Activated gamma-delta T cell treated with anti-CD3 and anti-CD28 coated beads, Interleukin-2, amount 50 U/mL, for 16 hours (primary cell): Measurements from ENCODE around the gene CSMD2.
"Not testable (repeated sequence)": the region's sequence is repeated elsewhere in the genome, so short reads cannot be mapped to it uniquely, and the experiment has no call there.

Experiments used
- DNase-seq: peaks from one replicate; pipeline ENCODE4 v3.0.0-alpha.2; 2020; ENCODE audit warnings: low read depth

Gene CSMD2

DNA sequence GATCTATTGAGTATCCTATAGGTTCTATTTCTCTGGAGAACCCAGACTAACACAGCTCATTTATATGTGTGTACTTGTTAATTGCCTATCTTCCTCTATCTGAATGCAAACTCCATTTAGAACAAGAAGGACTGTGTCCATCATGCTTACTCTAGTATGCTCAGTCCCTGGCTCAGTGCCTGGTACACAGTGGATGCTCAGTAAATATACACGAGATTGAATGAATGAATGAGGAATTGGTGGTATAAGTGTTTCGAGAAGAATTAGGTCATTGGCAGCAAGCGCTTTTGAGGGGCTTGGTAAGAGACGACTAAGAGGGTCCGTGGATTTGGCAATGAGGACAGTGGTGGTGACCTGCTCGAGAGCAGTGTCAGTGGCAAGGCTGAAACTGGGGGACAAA, 112.5 kb downstream of the CSMD2 start:
- no peak for DNase-seq

DNA sequence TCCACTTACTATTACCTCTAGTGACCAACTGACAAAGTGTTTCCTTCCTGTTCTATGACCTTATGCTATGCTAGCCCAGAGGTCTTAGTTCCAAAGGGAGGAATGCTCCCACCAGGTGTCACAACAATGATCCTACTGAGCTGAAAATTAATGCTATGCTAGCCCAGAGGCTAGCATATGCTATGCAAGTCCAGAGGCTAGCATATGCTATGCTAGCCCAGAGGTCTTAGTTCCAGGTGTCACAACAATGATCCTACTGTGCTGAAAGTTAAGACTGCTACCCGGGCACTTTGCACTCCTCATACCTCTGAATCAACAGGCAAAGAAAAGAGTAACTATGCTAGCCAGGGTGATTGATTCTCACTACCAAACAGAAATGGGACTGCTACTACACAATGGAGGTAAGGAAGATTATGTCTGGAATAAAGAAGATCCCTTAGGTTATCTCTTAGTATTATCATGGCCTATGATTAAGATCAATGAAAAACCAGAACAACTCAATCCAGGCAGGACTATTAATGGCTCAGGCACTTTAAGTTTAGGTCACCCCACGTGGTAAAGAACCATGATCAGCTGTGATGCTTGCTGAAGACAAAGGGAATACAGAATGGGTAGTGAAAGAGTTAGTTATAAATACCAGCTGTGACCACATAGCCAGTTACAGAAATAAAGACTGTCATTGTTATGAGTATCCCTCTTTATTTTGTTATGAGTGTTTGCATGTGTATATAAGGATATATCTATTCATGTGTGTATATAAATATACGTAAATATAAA, 114.1 kb downstream of the CSMD2 start:
- DNase-seq: no peak

DNA sequence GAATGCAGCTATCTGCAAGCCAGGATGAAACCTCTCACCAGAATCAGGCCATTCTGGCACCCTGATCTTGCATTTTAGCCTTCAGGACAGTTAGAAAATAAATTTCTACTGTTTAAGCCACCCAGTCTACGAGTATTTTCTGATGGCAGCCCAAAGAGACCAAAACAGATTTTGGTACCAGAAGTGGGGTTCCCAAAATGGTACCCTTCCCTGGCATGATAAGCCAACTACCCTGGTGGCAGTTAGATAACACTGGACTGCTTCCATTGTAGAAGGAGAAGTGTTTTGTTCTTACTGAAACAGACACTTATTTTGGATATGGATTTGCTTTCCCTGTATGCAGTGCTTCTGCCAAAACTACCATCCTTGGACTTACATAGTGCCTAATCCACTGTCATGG, 115.0 kb downstream of the CSMD2 start:
- no peak for DNase-seq

DNA sequence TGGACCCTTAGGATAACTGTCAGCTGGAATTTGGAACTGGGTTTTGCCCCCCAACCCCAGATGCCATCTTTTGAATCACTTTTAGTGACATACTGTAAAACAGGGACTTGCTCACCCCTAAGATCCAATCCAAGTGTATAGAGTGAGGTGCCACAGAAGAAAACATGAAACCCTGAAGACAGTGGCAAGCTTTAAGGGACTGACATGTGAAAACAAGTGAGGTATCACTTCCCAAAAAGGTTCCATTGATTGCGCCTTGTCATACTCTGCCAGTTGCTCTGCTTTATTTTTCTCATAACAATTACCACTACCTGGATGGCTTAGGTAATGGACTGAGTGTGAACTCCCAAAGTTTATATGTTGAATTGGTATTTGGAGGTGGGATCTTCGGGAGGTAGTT, 115.6 kb downstream of the CSMD2 start:
- DNase-seq: no peak

DNA sequence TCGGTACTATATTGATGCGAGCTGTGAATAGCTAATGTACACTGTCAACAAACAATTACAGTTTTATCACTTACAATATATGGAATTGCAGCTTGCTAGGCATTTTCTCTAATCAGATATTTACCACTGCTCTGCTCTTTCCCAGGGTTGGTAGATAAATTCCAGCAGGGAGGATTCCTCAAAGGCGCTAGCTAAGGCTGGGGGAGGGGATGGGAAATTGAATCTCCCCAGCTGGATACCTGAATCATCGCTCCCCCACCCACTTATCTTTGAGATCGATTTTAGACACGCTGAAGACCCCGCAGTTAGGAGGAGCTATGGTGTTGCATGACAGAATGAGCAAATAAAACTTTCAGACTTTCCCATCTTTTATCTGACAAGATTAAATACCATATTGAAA, 127.2 kb downstream of the CSMD2 start:
- DNase-seq: no peak

DNA sequence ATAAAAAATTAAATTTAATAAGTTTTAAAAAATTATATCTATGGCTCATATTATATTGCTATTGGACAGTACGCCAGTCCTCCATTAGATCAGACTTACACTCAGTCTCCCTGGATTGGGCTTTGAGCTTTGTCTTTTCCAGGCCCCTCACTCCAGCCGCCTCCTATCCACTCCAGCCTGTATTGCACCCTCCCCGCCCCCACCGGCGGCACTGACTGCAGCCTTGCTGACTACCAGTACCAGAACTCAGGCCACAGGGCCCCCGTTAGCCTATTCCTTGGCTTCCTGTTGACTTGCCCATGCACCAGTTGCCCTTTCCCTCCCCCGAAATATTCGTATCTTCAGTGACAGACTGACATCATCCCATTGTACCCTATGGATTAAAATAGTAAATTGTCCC, 127.9 kb downstream of the CSMD2 start:
- DNase-seq: no peak

DNA sequence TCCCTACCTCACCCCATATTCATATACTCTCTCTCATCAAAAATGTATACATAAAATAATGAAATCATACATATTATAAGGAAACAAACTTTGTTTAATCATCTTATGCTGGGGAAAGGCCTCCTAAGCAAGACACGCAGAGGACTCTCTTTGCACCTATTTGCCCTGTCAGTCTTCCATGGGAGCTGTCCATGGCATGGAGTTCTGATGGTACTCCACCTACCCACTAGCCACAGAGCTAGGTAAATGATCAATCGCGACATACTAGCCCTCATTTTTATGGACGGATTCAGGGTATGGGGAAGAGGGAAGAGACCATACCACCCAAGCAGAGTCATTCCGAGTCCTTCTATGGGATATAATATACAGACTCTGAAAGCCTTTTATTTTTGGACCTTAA, 131.0 kb downstream of the CSMD2 start:
- DNase-seq: no peak

DNA sequence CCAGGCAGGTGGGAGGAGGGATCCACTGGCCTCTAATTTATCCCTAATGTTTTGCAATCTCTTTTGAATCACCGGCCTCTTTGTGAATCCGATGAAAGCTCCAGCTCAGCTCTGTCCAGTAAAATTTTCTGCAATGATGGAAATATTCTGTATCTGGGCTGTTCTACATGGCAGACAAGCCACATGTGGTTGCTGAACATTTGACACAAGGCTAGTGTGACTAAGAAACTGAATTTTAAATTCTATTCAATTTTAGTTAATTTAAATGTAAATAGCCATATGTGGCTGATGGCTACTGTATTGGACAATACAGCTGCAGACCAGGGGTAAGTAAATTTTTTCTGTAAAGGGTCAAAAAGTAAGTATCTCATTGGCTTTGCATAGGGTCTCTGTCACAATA, 135.1 kb downstream of the CSMD2 start:
- DNase-seq: no peak

DNA sequence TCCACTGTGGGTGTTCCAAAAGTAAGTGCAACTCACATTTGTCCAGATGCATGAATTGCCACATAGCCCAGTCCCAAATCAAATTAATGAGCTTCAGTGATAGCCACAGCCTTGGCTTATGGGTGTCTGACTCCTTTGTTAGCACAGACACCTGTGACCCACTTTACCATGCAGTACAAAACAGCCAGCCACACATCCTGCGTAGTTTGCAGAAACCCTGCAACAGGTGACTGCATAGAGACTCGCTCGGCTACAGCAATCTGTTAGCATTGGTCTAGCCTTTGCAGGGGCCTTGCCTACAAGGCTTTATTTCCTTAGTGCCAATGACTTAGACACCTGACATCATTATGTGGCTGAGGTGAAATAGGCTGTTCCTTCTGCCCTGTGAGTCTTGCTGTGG, 135.5 kb downstream of the CSMD2 start:
- DNase-seq: no peak

DNA sequence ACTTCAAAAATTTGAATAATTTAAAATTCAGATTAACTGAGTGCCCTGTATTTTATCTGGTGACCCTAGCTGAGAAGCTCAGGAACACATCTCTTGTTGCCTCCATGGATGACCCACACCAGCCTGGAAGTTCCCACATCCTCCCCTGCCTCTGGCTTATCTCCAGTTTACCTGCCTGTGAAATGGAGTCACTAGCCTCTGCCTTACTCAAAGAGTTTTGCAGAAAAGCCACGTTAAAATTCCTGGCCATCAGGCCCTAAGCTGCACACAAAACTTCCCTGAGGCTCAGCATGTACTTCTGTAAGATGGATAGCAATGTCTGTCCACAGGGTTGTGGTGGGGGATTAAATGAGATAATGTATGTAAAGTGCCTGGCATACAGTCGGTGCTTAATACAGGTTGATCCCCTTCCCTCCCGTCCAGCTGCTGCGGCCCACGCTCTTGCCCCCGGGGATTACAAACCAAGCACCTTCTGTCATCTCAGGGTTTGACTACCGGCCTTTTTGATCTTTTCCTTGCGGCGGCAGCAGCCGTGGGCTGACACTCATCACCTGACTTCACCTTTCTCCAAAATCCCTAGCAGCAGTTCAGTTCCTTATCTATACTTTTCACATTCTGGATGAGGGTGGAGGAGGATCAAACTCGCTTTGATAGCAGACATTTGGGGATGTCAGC, 136.5 kb downstream of the CSMD2 start:
- DNase-seq: no peak

DNA sequence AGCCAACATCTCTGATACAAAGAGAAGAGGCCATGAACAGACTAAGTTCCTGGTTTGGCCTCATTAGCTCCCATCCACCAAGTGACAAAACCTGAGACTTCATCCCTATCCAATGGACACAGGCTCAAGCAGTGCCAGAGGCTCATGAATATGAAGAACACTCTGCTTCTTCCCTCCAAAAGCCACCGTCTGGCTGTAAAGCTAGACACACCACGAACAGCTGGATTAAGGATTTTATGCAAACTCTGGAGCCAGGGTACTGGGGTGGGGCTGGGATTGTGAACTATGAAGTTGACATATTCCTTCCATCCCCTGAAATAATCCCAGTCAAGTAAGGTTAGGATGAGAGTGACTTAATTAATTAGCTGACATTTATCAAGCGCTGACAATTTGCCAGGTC, 139.4 kb downstream of the CSMD2 start:
- no peak for DNase-seq

DNA sequence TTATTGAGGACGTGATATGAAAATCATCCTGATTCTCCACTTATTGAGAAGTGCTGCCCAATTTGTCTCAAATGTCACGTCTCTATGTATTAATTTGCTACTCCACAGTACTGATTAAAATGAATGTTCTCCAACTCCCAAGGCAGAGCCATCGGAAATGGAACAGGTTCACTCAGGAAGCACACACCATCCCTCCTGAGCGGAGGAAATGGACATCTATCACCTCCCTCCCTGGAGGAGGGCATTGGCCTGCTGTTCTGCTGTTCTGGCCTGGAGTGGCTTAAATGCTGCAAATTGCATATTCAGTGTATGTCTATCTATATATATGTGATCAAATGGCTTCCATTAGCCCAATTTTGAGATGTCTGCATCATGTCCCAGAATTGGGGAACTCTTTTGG, 140.5 kb downstream of the CSMD2 start:
- no peak for DNase-seq

DNA sequence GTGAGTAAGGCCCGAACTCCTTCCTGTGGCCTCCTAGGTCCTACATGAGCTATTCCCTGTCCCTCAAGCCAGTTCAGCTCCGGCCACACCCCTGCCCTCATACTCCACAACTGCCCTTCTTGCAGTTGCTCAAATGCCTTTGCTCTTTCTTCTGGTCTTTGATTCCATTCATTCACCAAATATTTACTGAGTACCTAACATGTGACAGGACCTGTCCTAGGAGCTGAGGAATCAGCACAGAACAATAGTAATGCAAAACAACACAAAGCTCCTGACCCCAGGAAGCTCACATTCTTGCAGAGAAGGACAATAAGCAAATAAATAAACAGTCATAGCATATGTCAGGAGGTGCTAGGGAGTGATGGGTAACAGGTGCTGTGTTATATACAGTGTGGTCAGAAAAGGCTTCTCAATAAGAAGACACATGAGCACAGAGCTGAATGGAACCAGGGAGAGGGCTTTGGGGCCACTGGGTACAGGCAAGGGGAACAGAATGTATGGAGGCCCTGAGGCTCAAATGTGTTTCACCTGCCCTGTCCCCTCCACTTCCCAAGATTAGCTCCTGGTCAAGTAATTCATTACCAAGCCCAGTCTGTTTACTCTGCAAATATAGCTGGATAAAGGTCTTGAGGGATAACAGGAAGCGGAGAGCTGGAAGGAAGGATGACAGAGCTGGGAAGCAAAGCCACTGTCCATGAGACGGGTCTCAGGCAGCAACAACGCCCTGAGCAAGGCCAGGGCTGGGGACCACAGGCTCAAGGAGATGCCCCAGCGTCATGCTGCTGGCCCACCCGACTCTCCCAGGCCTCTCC, 145.1 kb downstream of the CSMD2 start:
- DNase-seq: no peak

DNA sequence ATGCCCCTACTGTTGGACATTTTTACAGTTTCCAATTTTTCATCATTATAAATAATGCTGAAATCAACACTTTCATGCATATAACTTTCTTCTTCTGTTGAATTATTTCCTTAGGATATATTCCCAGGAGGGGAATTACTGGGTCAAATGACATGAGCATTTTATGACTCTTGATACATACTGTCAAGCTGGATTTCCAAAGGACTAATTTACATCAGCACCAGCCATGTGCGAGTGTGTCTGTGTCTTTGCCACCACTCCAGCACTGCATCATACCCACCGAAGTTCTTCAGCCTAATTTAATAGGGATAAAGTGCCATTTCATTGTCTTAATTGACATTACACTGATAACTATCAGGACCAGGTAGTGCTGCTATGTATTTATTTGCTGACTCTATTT, 146.7 kb downstream of the CSMD2 start:
- no peak for DNase-seq

DNA sequence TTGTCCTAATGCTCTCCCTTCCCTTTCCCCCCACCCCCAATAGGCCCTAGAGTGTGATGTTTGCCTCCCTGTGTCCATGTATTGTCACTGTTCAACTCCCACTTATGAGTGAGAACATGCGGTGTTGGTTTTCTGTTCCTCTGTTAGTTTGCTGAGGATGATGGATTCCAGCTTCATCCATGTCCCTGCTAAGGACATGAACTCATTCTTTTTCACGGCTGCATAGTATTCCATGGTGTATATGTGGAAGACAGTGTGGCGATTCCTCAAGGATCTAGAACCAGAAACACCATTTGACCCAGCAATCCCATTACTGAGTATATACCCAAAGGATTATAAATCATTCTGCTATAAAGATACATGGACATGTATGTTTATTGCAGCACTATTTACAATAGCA, 148.7 kb downstream of the CSMD2 start:
- not testable (repeated sequence) for DNase-seq

DNA sequence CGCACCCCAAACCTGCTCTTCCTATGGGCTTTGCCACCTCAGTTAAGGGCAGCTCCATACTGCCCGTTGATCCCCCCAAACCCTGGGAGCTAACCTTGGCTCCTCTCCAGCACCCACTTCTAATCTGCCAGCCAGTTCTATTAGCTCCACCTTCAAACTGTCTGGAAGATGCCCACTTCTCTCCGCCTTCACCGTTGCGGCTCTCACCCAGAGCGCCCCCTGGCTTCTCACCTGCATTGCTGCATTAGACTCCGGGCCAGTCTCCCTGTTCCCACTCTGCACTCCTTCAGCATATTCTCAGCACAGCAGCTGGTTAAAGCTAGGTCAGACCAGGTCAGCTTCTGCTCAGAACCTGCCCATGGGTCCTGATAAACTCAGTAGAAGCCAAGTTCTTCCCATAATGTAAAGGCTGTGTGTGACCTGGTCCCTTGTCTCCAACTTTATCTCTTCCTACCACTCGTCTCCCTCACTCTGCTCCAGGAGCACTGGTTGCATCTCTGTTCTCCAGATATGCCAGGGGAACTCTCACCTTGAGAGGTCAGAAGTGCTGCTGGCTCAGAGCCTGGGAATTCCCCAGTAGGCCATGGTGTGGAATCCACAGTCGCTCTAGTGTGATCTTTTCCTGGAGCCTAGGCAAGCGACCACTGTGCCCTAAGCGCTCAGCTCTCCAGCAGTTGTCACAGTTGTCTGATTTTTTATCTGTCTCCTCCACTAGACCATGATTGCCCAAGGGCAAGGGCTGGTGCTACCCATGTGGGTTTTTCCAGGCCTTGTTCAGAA, 150.9 kb downstream of the CSMD2 start:
- DNase-seq: no peak

DNA sequence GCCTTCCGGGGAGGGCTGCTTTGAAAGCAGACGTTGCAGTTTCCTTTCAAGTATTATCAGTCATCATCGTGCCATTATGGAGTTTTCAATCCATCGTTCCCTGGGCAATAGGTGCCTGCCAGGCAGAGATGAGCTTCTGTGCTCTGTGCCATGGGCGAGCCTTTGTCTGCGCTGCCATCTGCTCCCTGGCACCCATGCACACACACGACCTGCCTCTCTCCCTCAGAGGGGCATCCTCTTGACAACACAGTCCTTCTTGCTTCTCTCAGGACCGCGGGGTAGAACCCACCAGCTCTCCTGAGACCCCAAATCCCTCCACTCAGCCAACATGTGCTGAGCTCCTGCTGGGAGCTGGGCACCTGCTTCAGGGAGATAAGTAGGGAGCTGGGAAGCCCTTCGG, 151.9 kb downstream of the CSMD2 start:
- DNase-seq: no peak

DNA sequence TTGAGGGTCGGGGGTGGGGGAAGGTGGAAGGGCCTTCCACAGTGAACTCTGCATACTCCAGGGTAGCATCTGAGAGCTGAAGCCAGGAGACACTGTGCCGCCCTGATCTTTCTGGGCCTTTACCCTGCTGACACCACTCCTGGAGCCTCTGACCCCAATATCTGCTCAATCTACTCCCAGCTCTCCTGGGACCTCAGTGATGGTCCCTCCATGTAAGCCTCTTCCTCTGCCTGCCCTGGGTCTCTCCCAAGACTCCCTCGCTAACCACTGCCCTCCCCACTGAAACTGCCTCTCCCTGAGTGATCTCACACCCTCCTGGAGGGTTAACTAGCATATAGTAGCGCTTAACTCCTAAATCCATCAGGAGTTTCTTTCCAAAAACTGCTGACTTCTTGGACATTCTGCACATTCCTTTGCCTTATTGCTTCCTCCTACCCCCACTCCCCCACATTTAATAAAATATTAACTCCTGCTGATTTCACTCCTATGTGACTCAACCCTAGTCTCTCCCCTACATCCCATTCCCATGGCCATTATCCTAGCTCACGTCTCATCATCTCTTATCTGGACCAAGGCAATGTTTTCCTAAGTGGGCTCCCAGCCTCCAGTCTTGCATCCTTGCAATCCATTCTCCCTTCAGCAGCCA, 155.6 kb downstream of the CSMD2 start:
- DNase-seq: no peak

DNA sequence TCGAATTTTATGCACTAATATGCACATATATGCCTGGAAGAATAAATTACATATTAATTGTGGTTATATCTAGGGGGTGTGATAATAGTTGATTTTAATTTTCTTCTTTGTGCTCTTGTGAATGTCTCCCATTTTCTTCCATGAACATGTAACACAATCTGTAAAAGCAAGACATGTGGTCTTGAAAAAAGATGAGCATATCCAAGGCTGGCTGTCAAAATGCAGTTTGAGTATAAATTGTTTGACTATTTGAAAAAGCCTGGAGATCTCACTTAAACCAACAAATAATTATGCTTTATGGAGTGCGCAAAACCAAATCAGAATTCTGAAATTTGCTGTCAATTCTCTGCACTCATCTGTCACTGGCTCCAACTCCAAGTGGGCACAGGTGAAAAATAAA, 157.3 kb downstream of the CSMD2 start:
- DNase-seq: no peak

DNA sequence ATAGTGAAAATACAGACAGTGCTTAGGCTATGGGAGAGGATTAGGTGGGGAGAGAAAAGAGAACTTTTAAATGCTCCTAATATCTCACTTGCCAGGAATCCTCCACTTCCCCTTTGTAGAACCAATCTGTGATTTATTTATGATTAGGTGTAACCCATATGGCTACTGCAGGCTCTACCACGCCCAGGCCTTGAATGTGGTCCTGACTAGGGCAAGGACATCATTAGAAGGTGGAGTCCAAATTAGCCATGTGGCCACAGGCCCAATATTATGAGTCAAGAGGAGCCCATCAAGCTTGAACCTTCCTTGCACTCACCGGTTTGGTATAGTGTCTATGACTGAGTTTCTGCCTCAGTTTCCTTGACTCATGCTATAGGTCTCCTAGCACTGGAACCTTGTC, 159.7 kb downstream of the CSMD2 start:
- no peak for DNase-seq

DNA sequence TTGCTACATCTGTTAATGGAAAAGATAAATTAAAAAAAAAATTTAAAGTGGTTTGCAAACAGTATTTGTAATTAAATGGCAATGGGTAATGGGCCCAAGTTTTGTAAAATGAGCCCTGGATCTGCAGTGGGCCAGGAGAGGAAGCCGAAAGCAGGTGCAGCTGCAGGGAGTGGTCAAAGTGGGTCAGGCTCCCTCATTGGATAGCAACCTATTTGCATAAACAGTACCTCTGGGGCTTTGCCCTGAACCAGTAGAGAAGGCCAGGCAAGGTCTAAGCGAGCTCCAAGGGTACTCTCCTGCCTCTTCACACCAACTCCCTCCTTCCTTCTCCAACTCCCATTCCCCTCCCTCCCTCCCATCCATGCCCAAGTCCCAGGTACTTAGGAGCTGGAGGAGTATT, 162.2 kb downstream of the CSMD2 start:
- DNase-seq: no peak
